GM04504 (cell line): ENCODE results near the gene RGS1.

Experiments used
- DNase-seq: peaks from one replicate; pipeline ENCODE4 v3.0.0-alpha.2; 2012; ENCODE audit warnings: low read depth

RGS1 gene

GRCh38 chr1:192553741-192554140, 21.8 kb upstream of the RGS1 start:
- no peak for DNase-seq

DNA sequence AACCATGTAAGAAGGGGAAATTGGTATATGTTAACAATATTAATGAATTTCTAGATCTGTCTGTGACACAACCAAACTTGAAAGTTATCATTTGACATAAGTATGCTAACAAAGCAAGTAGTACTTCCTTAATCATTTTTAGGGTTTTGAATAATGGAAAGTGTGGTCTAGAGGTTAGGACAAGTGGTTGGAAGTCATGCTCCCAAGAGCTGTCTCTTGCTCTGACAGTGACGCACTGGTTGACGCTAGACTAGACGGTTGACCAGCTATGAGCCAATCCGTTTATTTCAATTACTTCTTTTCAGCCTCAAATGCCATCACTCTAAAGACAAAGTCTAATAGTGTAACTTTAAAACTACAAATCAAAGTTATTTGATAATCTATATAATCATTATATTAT, 20.7 kb upstream of the RGS1 start:
- DNase-seq, result no peak

DNA sequence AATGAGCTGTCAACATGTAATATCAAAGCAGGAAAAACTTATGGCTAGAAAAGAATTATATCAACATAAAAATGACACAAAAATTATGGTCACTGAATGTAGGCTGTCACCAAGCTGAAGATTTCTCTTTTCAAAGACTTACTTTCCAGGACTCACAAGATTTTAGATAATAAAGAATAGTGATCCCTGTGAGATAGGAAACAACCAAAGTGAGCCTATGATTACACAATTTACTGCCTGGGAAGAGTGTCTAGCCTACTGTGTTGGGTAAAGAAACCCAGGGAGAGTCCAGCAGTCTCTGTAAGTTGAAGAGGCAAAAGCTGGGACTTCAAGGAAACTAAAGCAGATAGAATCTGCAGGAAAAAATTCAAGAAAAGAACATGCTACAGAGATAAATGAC, 20.2 kb upstream of the RGS1 start:
- DNase-seq, result no peak

- no peak for DNase-seq
Measured at GRCh38 chr1:192557841-192558595, 17.6 kb upstream of the RGS1 start.

DNA sequence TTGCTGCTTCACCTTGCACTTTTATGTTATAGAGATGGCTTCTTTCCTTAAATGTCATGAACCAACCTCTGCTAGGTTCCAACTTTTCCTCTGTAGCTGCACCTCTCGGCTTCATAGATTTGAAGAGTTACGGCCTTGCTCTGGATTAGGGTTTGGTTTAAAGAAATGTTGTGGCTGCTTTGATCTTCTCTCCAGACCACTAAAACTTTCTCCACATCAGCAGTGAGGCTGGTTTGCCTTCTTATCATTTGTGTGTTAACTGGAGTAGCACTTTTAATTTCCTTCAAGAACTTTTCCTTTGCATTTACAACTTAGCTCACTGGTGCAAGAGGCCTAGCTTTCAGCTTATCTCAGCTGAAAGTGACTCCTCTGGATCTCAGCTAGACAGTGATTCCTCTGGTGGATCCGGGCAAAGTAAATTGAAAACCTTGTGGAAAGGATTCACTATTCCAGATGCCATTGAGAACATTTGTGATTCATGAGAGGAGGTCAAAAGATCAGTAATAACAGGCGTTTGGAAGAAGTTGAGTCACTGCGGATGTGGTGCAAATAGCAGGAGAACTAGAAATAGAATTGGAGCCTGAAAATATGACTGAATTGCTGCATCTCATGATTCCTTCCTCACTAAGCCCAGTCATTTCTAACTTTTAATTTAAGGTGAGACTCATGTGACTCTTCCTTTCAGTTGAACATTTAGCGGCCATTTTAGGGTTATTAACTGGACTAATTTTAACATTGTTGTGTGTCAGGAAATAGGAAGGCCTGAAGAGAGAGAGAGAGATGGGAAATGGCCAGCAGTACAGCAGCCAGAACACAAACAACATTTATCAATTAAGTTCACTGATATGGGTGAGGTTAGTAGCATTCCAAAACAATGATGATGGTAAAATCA, 16.2 kb upstream of the RGS1 start:
- DNase-seq, result peak; percentile 91

- no peak for DNase-seq
Measured at GRCh38 chr1:192561301-192561700, 14.3 kb upstream of the RGS1 start.

GRCh38 chr1:192563129-192563528, 12.4 kb upstream of the RGS1 start:
- DNase-seq, result no peak

DNA sequence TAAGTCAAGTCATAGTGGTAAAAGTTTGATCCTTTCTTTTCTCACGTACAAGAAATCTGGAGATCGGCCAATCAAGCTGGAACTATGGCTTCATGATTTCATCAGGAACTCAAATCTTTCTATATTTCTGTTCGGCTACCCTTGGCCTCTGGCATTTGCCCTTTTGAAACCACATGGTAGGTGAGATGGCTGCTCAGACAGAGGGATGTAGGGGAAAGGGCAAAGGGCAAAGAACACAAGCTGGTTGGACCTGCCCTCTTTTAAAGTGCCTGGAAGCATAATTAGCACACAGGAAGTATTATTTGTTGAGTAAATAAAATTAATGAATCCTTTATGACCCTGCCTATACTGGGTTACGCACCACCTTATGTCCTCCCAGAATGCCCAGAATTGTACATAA, 11.5 kb upstream of the RGS1 start:
- no peak for DNase-seq

GRCh38 chr1:192565946-192566345, 9.6 kb upstream of the RGS1 start:
- no peak for DNase-seq

- DNase-seq, result no peak
Measured at GRCh38 chr1:192566657-192567056, 8.9 kb upstream of the RGS1 start.

- DNase-seq, result no peak
Measured at GRCh38 chr1:192568063-192568462, 7.5 kb upstream of the RGS1 start.

- DNase-seq, result no peak
Measured at GRCh38 chr1:192571668-192572067, 3.9 kb upstream of the RGS1 start.

DNA sequence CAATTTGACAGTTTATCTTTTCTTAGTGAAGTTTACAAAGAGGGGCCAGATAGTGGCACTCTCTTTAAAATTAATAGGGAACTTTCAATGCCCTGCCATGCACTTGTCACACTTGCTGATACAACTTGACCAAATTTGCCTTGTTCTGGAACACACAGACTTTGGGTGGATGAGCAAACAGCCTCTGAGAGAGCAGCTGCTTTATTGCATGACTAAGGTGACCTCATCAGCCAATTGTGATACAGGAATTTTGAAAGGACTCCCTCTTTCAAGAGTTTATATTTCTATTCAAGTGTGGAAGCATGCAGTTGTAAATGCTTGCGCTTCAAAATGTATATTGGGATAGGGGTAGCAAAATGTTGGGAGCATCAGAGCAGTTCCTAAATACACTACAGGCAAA, 2.1 kb upstream of the RGS1 start:
- DNase-seq, result no peak

GRCh38 chr1:192574073-192574472, 1.5 kb upstream of the RGS1 start:
- DNase-seq, result no peak

GRCh38 chr1:192576190-192577144, 894 bp downstream of the RGS1 start:
- DNase-seq, result no peak

DNA sequence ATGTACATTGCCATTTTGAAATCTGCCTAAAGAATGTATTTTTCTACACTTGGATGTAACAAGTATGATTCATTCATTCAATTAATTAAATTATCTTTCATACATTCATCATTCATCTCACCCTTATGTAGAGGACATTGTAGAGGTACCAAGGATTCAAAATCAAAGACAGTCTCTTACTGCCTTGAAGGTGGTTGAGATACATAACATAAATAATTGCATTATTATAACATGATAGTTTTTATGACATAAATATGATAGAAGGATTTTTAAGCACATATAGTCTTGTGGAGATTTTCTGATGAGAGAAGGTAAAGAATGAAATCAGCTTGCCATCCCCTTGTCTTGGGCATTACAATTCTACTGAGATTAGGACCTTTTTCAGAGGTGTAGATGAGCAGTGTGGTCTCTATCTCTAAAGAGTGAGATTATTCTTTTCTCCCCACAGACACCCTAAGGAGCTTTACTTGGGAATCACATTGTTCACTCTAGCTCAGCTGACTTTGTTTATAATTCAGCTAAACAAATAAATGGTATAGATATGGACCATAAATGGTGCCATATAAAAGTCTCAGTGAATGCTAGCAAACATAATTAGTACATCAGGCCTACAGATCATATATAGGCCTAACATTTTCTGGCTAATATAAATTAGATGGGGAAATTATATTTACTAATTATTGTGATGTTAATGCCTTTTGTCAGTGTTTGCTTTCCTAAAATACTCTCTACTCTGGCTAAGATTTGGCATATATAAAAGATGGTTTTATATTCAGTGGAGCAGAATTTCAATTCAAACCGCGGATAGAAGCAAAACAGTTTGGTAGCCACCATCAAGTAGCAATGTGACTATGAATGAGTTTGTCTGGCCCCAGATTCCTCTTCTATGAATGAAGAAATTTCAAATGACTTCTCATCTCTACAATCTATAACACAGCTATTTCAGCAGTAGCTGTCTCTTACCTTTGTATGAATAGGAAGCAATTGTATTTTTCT, 1.9 kb downstream of the RGS1 start:
- no peak for DNase-seq

- no peak for DNase-seq
Measured at GRCh38 chr1:192578144-192578909, 2.8 kb downstream of the RGS1 start.

DNA sequence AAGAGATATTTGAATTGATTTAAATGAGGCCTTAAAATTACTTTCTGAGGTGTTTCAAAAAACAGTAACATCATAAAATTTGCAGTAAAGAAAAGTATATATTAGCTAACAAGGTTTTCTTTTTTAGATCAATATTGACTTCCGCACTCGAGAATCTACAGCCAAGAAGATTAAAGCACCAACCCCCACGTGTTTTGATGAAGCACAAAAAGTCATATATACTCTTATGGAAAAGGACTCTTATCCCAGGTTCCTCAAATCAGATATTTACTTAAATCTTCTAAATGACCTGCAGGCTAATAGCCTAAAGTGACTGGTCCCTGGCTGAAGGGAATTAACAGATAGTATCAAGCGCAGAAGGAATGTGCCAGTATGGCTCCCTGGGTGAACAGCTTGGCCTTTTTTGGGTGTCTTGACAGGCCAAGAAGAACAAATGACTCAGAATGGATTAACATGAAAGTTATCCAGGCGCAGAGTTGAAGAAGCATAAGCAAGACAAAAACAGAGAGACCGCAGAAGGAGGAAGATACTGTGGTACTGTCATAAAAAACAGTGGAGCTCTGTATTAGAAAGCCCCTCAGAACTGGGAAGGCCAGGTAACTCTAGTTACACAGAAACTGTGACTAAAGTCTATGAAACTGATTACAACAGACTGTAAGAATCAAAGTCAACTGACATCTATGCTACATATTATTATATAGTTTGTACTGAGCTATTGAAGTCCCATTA, 3.6 kb downstream of the RGS1 start:
- no peak for DNase-seq

- no peak for DNase-seq
Measured at GRCh38 chr1:192580351-192580962, 4.9 kb downstream of the RGS1 start.
